Measurements from ENCODE around the gene RNASE9. TPM values are rescaled to one million over a fixed set of nuclear protein-coding genes. Genes with fewer than 3 reads are reported as not detected.

The RNASE9 gene
- total RNA-seq, 1 donor from 2014 or later = not detected

DNA sequence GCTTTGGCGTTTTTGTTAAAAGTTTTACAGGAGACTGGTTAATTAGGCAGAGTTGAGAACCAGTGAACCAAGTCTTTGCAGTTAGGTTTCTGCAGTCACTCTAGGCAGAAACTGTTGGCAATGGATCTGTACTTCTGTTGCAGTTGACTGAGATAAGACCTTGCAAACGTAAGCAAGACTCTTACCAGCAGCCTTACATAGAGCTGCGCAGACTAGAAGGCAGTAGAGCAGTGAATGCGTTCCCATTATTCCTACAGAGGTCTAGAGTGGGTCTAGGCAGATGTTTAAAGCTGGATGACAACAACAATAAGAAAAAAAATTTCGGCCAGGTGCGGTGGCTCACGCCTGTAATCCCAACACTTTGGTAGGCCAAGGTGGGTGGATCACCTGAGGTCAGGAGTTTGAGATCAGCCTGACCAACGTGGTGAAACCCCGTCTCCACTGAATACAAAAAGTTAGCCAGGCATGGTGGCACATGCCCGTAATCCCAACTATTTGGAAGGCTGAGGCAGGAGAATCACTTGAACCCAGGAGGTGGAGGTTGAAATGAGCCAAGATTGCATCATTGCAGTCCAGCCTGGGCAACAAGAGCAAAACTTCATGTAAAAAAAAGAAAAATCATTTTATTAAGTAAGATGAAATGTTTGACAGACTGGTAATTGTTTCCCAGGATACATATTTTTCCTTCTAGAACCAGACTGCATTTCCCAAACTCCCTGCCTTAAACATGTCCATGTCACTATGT lies 12.3 kb downstream of the RNASE9 start:
- H3K4me1 Mint-ChIP-seq (ENCODE audit: low read depth, unreplicated experiment) = no peaks in the 10 kb centered on the region
- TF ChIP-seq, protein P1, sequence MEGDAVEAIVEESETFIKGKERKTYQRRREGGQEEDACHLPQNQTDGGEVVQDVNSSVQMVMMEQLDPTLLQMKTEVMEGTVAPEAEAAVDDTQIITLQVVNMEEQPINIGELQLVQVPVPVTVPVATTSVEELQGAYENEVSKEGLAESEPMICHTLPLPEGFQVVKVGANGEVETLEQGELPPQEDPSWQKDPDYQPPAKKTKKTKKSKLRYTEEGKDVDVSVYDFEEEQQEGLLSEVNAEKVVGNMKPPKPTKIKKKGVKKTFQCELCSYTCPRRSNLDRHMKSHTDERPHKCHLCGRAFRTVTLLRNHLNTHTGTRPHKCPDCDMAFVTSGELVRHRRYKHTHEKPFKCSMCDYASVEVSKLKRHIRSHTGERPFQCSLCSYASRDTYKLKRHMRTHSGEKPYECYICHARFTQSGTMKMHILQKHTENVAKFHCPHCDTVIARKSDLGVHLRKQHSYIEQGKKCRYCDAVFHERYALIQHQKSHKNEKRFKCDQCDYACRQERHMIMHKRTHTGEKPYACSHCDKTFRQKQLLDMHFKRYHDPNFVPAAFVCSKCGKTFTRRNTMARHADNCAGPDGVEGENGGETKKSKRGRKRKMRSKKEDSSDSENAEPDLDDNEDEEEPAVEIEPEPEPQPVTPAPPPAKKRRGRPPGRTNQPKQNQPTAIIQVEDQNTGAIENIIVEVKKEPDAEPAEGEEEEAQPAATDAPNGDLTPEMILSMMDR (IDR thresholded peaks at IDR 0.05; ENCODE audit: partially characterized antibody, unreplicated experiment) = no peak
- H3K36me3 Mint-ChIP-seq (ENCODE audit: unreplicated experiment) = no peaks in the 10 kb centered on the region
- no peak overlapping the region for H3K4me3 Mint-ChIP-seq (ENCODE audit: unreplicated experiment)
- H3K27me3 Mint-ChIP-seq (ENCODE audit: unreplicated experiment) = no peaks in the 10 kb centered on the region
- no peaks in the 10 kb centered on the region for H3K9me3 Mint-ChIP-seq (ENCODE audit: unreplicated experiment)
- no peak overlapping the region for H3K27ac Mint-ChIP-seq (ENCODE audit: unreplicated experiment)
- no peak for DNase-seq

DNA sequence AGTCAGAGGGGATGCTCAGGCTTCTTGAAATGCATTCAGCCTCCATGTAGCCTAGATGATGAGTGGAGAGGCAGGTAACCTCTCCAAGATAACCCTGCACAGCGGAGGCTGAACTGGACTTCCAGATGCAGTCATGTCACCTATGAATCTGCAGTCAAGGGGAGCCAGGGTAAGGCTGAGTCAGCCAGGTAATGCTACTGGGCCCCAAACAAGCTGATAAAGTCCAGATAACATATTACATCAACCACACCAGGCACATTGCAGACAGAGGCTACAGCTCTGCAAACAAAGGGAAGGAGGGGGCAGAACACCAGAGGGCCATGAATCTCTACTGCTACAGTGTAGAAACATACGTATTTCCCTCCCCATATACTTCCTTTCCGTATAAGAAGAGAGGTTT lies 14.0 kb downstream of the RNASE9 start:
- no peak for DNase-seq
- H3K4me1 Mint-ChIP-seq (ENCODE audit: low read depth, unreplicated experiment) = no peaks in the 10 kb centered on the region
- H3K27me3 Mint-ChIP-seq (ENCODE audit: unreplicated experiment) = no peaks in the 10 kb centered on the region
- H3K9me3 Mint-ChIP-seq (ENCODE audit: unreplicated experiment) = no peaks in the 10 kb centered on the region
- TF ChIP-seq, protein P1 (IDR thresholded peaks at IDR 0.05; ENCODE audit: partially characterized antibody, unreplicated experiment) = no peak
- H3K4me3 Mint-ChIP-seq (ENCODE audit: unreplicated experiment) = no peak overlapping the region
- no peaks in the 10 kb centered on the region for H3K36me3 Mint-ChIP-seq (ENCODE audit: unreplicated experiment)
- no peak overlapping the region for H3K27ac Mint-ChIP-seq (ENCODE audit: unreplicated experiment)

DNA sequence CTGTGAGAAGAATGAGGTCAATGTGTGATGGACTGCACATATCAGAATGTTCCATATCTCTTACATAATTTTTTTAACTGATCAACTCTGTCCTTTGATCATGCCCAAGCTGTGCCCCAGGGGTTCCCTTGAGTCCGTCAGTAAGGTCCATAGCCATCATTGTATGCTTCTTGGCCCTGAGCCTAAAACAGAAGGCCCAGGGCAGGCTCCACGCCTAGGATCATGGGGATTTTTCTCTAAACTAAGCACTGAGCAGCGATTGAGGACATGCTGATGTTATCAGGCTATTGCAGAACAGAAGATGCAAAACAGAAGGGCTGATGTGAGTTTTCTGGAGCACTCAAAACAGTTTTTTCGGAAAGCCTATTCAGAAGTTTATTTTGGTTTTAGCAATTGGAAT lies 20.9 kb downstream of the RNASE9 start:
- no peak overlapping the region for H3K4me3 Mint-ChIP-seq (ENCODE audit: unreplicated experiment)
- H3K4me1 Mint-ChIP-seq (ENCODE audit: low read depth, unreplicated experiment) = no peaks in the 10 kb centered on the region
- no peaks in the 10 kb centered on the region for H3K36me3 Mint-ChIP-seq (ENCODE audit: unreplicated experiment)
- DNase-seq = no peak
- no peak overlapping the region for H3K27ac Mint-ChIP-seq (ENCODE audit: unreplicated experiment)
- TF ChIP-seq, protein P1 (IDR thresholded peaks at IDR 0.05; ENCODE audit: partially characterized antibody, unreplicated experiment) = no peak
- no peaks in the 10 kb centered on the region for H3K9me3 Mint-ChIP-seq (ENCODE audit: unreplicated experiment)
- no peaks in the 10 kb centered on the region for H3K27me3 Mint-ChIP-seq (ENCODE audit: unreplicated experiment)

DNA sequence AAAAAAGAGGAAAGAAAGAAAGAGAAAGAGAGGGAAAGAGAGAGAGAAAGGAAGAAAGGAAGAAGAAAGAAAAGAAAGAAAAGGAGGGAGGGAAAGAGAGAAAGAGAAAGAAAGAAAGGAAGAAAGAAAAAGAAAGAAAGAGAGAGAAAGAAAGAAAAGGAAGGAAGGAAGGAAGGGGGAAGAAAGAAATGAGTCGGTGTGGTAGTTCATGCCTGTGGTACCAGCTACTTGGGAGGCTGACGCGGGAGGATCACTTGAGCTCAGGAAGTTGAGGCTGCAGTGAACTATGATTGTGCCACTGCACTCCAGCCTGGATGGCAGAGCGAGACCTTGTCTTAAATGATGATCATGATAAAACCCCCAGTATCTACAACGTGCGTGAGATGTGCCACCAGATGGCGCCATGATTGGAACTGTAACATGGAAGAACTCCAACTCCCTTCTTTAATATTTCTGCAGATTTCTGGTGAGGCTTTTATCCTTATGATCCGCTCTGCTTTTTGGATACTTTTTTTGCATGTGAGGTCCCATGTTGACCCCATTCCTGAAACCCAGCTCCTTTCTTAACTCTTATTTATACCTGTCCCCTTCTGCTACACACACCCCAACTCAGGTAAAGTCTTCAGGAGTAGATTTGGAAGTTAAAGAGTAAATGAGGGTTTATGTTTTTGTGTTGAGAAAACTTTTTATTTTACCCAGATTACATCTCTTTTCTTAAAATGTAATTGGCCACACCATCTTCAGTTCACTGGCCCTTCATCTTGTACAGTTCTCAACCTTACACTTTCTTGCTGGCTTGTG lies 29.9 kb downstream of the RNASE9 start:
- no peaks in the 10 kb centered on the region for H3K27me3 Mint-ChIP-seq (ENCODE audit: unreplicated experiment)
- TF ChIP-seq, protein P1 (IDR thresholded peaks at IDR 0.05; ENCODE audit: partially characterized antibody, unreplicated experiment) = peak; percentile 64
- DNase-seq = peak; percentile 81
- H3K4me3 Mint-ChIP-seq (ENCODE audit: unreplicated experiment) = no peak overlapping the region
- H3K36me3 Mint-ChIP-seq (ENCODE audit: unreplicated experiment) = no peaks in the 10 kb centered on the region
- no peak overlapping the region for H3K27ac Mint-ChIP-seq (ENCODE audit: unreplicated experiment)
- H3K9me3 Mint-ChIP-seq (ENCODE audit: unreplicated experiment) = peaks cover 2% of the 10 kb centered on the region
- H3K4me1 Mint-ChIP-seq (ENCODE audit: low read depth, unreplicated experiment) = no peaks in the 10 kb centered on the region

DNA sequence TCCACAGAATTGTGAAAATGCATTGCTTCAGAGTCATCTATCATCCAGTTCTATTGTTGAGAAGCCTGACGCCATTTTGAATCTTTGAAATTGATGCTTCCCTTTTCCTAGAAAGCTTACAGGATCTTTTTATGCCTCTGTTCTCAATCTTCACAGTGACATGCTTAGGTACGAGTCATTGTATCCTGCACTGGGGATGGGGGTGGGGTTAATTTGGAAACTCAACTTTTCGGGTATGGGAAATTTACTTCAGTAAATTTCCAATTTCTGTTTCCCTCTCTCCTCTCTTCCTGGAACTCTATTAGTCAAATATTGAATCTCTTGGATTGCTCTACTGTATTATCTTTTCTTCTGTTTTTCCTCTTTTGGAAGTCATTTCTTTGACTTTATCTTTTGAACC lies 31.0 kb downstream of the RNASE9 start:
- H3K4me3 Mint-ChIP-seq (ENCODE audit: unreplicated experiment) = no peak overlapping the region
- H3K4me1 Mint-ChIP-seq (ENCODE audit: low read depth, unreplicated experiment) = no peaks in the 10 kb centered on the region
- no peaks in the 10 kb centered on the region for H3K36me3 Mint-ChIP-seq (ENCODE audit: unreplicated experiment)
- no peak overlapping the region for H3K27ac Mint-ChIP-seq (ENCODE audit: unreplicated experiment)
- H3K27me3 Mint-ChIP-seq (ENCODE audit: unreplicated experiment) = no peaks in the 10 kb centered on the region
- peaks cover 2% of the 10 kb centered on the region for H3K9me3 Mint-ChIP-seq (ENCODE audit: unreplicated experiment)
- DNase-seq = no peak
- TF ChIP-seq, protein P1 (IDR thresholded peaks at IDR 0.05; ENCODE audit: partially characterized antibody, unreplicated experiment) = no peak

All from glutamatergic neuron (in vitro differentiated cells).